Measurements from ENCODE around the gene MRPL20. TPM values are rescaled to one million over a fixed set of nuclear protein-coding genes. Genes with fewer than 3 reads are reported as not detected.

The MRPL20 gene
- total and polyA plus RNA-seq, 9 of the 15 experiments (the other 6 are each of a cell fraction or from before 2014, with no cell fraction given) = 180 to 671 (median 229) TPM

GRCh38 chr1:1441002-1441888, 34.2 kb upstream of the MRPL20 start (continued):
- TF ChIP-seq NR0B1 (IDR thresholded peaks at IDR 0.05; ENCODE audit: partially characterized antibody) (no peak), ZNF354B (CRISPR knock-in tag; IDR thresholded peaks at IDR 0.05) (no peak), BCLAF1 (IDR thresholded peaks at IDR 0.05; ENCODE audit: borderline replicate concordance in 1 of 2, control insufficient read depth in 1 of 2, low read depth in 2 of 2, low read length in 1 of 2) (no peak), HNRNPH1 (optimal IDR thresholded peaks at IDR 0.05; ENCODE audit: low read depth, low read length) (no peak), NRF1 (conservative IDR thresholded peaks at IDR 0.05 in 1 of 2, IDR thresholded peaks at IDR 0.05 in 1 of 2) (no peak), BRD4 (IDR thresholded peaks at IDR 0.05) (no peak), ESRRA (IDR thresholded peaks at IDR 0.05; ENCODE audit: borderline replicate concordance, low read depth) (no peak; the same call in 1 of the 2 replicates), KLF16 (IDR thresholded peaks at IDR 0.05) (0 out of 2 replicates have a peak, but pooled peaks have one; percentile 35), GABPB1 (CRISPR knock-in tag; IDR thresholded peaks at IDR 0.05) (peak; percentile 79), ZNF280A (IDR thresholded peaks at IDR 0.05; ENCODE audit: low read depth, partially characterized antibody) (no peak), RBM17 (IDR thresholded peaks at IDR 0.05; ENCODE audit: borderline replicate concordance, low read depth, low read length) (no peak), KDM5B (IDR thresholded peaks at IDR 0.05; ENCODE audit: insufficient replicate concordance, low read depth, low read length) (no peak), THRAP3 (IDR thresholded peaks at IDR 0.05; ENCODE audit: borderline replicate concordance) (no peak), ZNF589 (CRISPR knock-in tag; IDR thresholded peaks at IDR 0.05; ENCODE audit: low read depth) (no peak), ZNF175 (CRISPR knock-in tag; IDR thresholded peaks at IDR 0.05; ENCODE audit: low read depth) (no peak), POLR2H (tag; IDR thresholded peaks at IDR 0.05; ENCODE audit: low read depth) (no peak)
